Smooth muscle cell of bladder (primary cell): Measurements from ENCODE around the gene ANKRD45. TPM values are rescaled to one million over a fixed set of nuclear protein-coding genes. Genes with fewer than 3 reads are reported as not detected.

ENCODE experiments used
- total RNA-seq: library from RNA; depleted of rRNA; stranded (reverse); fragments of >200 nt; gene quantifications from 2 replicates; pipeline ENCODE4 v1.2.3, GENCODE V29; 2014

ANKRD45 gene, protein sequence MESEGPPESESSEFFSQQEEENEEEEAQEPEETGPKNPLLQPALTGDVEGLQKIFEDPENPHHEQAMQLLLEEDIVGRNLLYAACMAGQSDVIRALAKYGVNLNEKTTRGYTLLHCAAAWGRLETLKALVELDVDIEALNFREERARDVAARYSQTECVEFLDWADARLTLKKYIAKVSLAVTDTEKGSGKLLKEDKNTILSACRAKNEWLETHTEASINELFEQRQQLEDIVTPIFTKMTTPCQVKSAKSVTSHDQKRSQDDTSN
- 0.14 TPM in 1 of 2 replicates, not detected in the other for total RNA-seq

GRCh38 chr1:173669491-173669941 lies at the start of gene ANKRD45:
Gene ANKRD45 (minus strand): TSS chr1:173669851. CDS start chr1:173659418, 10,433 bp downstream.

DNA sequence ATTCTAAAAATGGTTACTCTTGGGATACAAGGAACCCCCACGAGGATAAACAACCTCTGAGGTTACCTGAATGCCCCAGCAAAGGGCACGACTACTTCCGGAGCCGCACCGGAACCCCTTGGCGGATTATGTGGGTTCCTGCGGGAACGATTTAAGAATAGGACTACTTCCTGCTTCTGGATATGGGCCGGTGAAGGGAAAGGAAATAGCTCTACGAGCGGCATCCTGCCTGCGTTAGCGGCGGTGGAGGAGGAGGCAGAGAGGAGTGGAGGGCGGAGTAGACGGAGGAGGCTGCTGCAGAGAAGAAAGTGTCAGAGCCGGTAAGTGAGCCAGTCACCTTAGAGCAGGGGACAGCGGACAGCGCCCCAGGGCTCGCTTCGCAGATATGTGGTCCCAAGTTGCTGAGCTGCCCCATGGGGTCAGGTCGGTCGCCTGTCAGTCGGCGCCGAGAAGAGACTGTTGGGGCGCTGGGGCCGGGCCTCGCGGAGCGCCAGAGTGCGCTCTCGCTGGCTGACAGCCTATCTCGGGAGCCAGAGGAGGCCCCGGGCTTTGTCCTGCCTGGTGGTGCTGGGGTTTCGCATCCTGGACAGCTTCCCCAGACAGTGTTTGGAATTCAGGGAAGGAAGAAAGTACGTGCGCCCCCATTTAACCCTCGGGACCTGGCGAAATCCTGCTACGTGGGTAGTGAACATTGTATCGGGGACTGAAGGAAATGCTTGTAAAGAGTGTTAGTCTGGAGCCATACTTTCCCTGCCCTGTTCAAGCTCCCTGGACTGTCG lies 45.3 kb upstream of the ANKRD45 start, which contains the start of gene KLHL20:
Gene KLHL20, plus strand, starts transcription at position 223 of the 779 bp plus-strand sequence. CDS start 1,063 bp downstream, outside the sequence.

GRCh38 chr1:173635116-173635515 lies 34.5 kb downstream of the ANKRD45 start, which contains the start of gene TEX50:
Gene TEX50 (plus strand): TSS chr1:173635338. CDS start chr1:173635522, 184 bp downstream.

DNA sequence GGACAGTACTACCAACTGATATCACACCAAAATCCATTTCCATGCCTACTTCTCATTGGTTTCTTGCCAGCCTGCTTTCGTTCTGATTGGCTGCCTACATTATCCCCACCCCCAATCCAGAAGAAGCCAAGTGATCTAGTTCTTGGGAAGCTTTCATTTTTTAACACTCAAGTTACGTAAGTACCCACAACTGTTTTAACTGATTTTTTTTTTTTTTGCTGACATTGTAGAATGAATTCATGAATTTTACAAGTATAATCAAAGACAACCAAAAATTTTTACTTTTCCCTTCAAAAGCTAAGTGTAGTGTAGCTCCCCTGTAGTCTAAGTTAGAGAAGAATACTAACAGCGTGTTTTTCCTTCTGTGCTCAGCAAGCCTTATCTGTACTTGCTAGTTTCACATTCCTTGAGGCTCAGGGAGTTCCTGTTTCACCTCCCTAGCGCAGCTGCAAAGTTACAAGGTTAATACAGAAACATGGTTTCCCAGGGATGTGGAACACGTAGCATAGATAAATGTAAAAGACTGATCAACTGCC lies 66.5 kb downstream of the ANKRD45 start, which contains the start of gene SLC9C2:
Gene SLC9C2, minus strand, starts transcription at position 17 of the 536 bp plus-strand sequence. CDS start 1,296 bp downstream, outside the sequence.

Other genes with a start within 250 kb of the ANKRD45 start
- 234 and 254 TPM in 2 replicates for gene PRDX6, start 192.5 kb downstream of the ANKRD45 start, total RNA-seq
- gene SLC9C2, start 66.8 kb downstream of the ANKRD45 start, total RNA-seq, result not detected in 2 replicates
- not detected in 2 replicates for gene TEX50, start 34.5 kb downstream of the ANKRD45 start, total RNA-seq
- gene KLHL20, start 45.1 kb upstream of the ANKRD45 start, total RNA-seq, result 31.6 and 31.7 TPM in 2 replicates
- gene DARS2, start 154.8 kb upstream of the ANKRD45 start, total RNA-seq, result 9.5 and 12.0 TPM in 2 replicates
- 6.1 and 8.7 TPM in 2 replicates for gene CENPL, start 155.0 kb upstream of the ANKRD45 start, total RNA-seq
- gene GAS5, start 198.1 kb upstream of the ANKRD45 start, total RNA-seq, result 448 and 566 TPM in 2 replicates
- gene ZBTB37, start 198.5 kb upstream of the ANKRD45 start, total RNA-seq, result 4.8 and 6.6 TPM in 2 replicates
- not detected in 2 replicates for gene SERPINC1, start 247.5 kb upstream of the ANKRD45 start, total RNA-seq